MG63 (cell line): ENCODE data around the gene ATL1. TPM values are rescaled to one million over a fixed set of nuclear protein-coding genes. Genes with fewer than 3 reads are reported as not detected.

Experiments used
- DNase-seq: peaks from one replicate; pipeline ENCODE4 v3.0.0-alpha.2; 2020
- H3K27me3 ChIP-seq: fragments of 250-450 bp; sonication (Bioruptor Pico); 2 replicates; pipeline ENCODE4 v1.5.1; 2020; ENCODE audit warnings: mild to moderate bottlenecking, moderate library complexity
- H3K36me3 ChIP-seq: fragments of 250-450 bp; sonication (Bioruptor Pico); 2 replicates; pipeline ENCODE4 v1.5.1; 2020; ENCODE audit warnings: mild to moderate bottlenecking, moderate library complexity
- H3K4me3 ChIP-seq: fragments of 250-450 bp; sonication (Bioruptor Pico); 2 replicates; pipeline ENCODE4 v1.5.1; 2020; ENCODE audit warnings: mild to moderate bottlenecking, moderate library complexity
- H3K9me3 ChIP-seq: fragments of 250-450 bp; sonication (Bioruptor Pico); 2 replicates; pipeline ENCODE4 v1.5.1; 2020; ENCODE audit warnings: mild to moderate bottlenecking, moderate library complexity
- total RNA-seq: library from RNA; depleted of rRNA; stranded (reverse); fragments of >200 nt; shearing (Covaris generic); gene quantifications from 2 replicates; pipeline ENCODE4 v1.2.3, GENCODE V29; 2014; ENCODE audit warnings: low replicate concordance

ATL1 gene
- total RNA-seq, 1 experiment from 2014 or later = not detected

- DNase-seq = no peak
- Histone ChIP-seq H3K4me3 (no peak overlapping the region), H3K36me3 (no peaks in the 10 kb centered on the region), H3K27me3 (no peaks in the 10 kb centered on the region), H3K9me3 (peaks cover 6% of the 10 kb centered on the region; the same call in 1 of the 2 replicates)
Observed at GRCh38 chr14:50569714-50570274, 9.8 kb downstream of the ATL1 start.

- H3K36me3 ChIP-seq = no peaks in the 10 kb centered on the region
- H3K27me3 ChIP-seq = no peaks in the 10 kb centered on the region
- DNase-seq = no peak
- no peak overlapping the region for H3K4me3 ChIP-seq
- peaks cover 6% of the 10 kb centered on the region; the same call in 1 of the 2 replicates for H3K9me3 ChIP-seq
Observed at GRCh38 chr14:50573862-50574261, 13.9 kb downstream of the ATL1 start.

GRCh38 chr14:50575769-50576168 is 15.8 kb downstream of the ATL1 start:
- Histone ChIP-seq H3K4me3 (no peak overlapping the region), H3K27me3 (no peaks in the 10 kb centered on the region), H3K36me3 (no peaks in the 10 kb centered on the region), H3K9me3 (no peaks in the 10 kb centered on the region)
- DNase-seq = no peak

- Histone ChIP-seq H3K4me3 (no peak overlapping the region), H3K36me3 (no peaks in the 10 kb centered on the region), H3K27me3 (peaks cover 3% of the 10 kb centered on the region; the same call in 1 of the 2 replicates), H3K9me3 (no peaks in the 10 kb centered on the region)
- no peak for DNase-seq
Observed at GRCh38 chr14:50577982-50578381, 18.0 kb downstream of the ATL1 start.

- no peak for DNase-seq
- Histone ChIP-seq H3K4me3 (no peak overlapping the region), H3K36me3 (no peaks in the 10 kb centered on the region), H3K27me3 (peaks cover 3% of the 10 kb centered on the region; the same call in 1 of the 2 replicates), H3K9me3 (no peaks in the 10 kb centered on the region)
Observed at GRCh38 chr14:50578433-50578832, 18.5 kb downstream of the ATL1 start.

GRCh38 chr14:50590464-50590863 is 30.5 kb downstream of the ATL1 start:
- Histone ChIP-seq H3K36me3 (no peaks in the 10 kb centered on the region), H3K9me3 (no peaks in the 10 kb centered on the region), H3K27me3 (no peaks in the 10 kb centered on the region), H3K4me3 (no peak overlapping the region)
- DNase-seq = no peak

- H3K9me3 ChIP-seq = no peaks in the 10 kb centered on the region
- no peaks in the 10 kb centered on the region for H3K36me3 ChIP-seq
- DNase-seq = no peak
- H3K27me3 ChIP-seq = no peaks in the 10 kb centered on the region
- H3K4me3 ChIP-seq = no peak overlapping the region
Observed at GRCh38 chr14:50594577-50595316, 34.8 kb downstream of the ATL1 start.

GRCh38 chr14:50598765-50599164 is 38.8 kb downstream of the ATL1 start:
- DNase-seq = no peak
- Histone ChIP-seq H3K36me3 (no peaks in the 10 kb centered on the region), H3K4me3 (no peak overlapping the region), H3K9me3 (no peaks in the 10 kb centered on the region), H3K27me3 (no peaks in the 10 kb centered on the region)

GRCh38 chr14:50599700-50600444 is 39.9 kb downstream of the ATL1 start:
- H3K4me3 ChIP-seq = no peak overlapping the region
- no peak for DNase-seq
- no peaks in the 10 kb centered on the region for H3K27me3 ChIP-seq
- no peaks in the 10 kb centered on the region for H3K9me3 ChIP-seq
- H3K36me3 ChIP-seq = no peaks in the 10 kb centered on the region

GRCh38 chr14:50600849-50601248 is 40.9 kb downstream of the ATL1 start:
- Histone ChIP-seq H3K27me3 (no peaks in the 10 kb centered on the region), H3K4me3 (no peak overlapping the region), H3K9me3 (no peaks in the 10 kb centered on the region), H3K36me3 (no peaks in the 10 kb centered on the region)
- no peak for DNase-seq

GRCh38 chr14:50601394-50601793 is 41.4 kb downstream of the ATL1 start:
- H3K9me3 ChIP-seq = no peaks in the 10 kb centered on the region
- no peak overlapping the region for H3K4me3 ChIP-seq
- no peaks in the 10 kb centered on the region for H3K27me3 ChIP-seq
- DNase-seq = no peak
- H3K36me3 ChIP-seq = no peaks in the 10 kb centered on the region

GRCh38 chr14:50602035-50602434 is 42.1 kb downstream of the ATL1 start:
- Histone ChIP-seq H3K36me3 (no peaks in the 10 kb centered on the region), H3K9me3 (no peaks in the 10 kb centered on the region), H3K4me3 (no peak overlapping the region), H3K27me3 (no peaks in the 10 kb centered on the region)
- DNase-seq = no peak

- H3K4me3 ChIP-seq = no peak overlapping the region
- no peaks in the 10 kb centered on the region for H3K27me3 ChIP-seq
- H3K36me3 ChIP-seq = no peaks in the 10 kb centered on the region
- DNase-seq = no peak
- no peaks in the 10 kb centered on the region for H3K9me3 ChIP-seq
Observed at GRCh38 chr14:50603565-50603964, 43.6 kb downstream of the ATL1 start.

- no peaks in the 10 kb centered on the region for H3K36me3 ChIP-seq
- H3K27me3 ChIP-seq = no peaks in the 10 kb centered on the region
- no peak overlapping the region for H3K4me3 ChIP-seq
- no peaks in the 10 kb centered on the region for H3K9me3 ChIP-seq
- no peak for DNase-seq
Observed at GRCh38 chr14:50605766-50606165, 45.8 kb downstream of the ATL1 start.

- Histone ChIP-seq H3K4me3 (no peak overlapping the region), H3K9me3 (no peaks in the 10 kb centered on the region), H3K27me3 (no peaks in the 10 kb centered on the region), H3K36me3 (no peaks in the 10 kb centered on the region)
- no peak for DNase-seq
Observed at GRCh38 chr14:50606468-50606867, 46.5 kb downstream of the ATL1 start.

- peak; percentile 41 for DNase-seq
- Histone ChIP-seq H3K27me3 (no peaks in the 10 kb centered on the region), H3K36me3 (no peaks in the 10 kb centered on the region), H3K9me3 (no peaks in the 10 kb centered on the region), H3K4me3 (no peak overlapping the region)
Observed at GRCh38 chr14:50607181-50607580, 47.2 kb downstream of the ATL1 start.

GRCh38 chr14:50607761-50608160 is 47.8 kb downstream of the ATL1 start:
- DNase-seq = no peak
- no peaks in the 10 kb centered on the region for H3K9me3 ChIP-seq
- no peaks in the 10 kb centered on the region for H3K27me3 ChIP-seq
- H3K4me3 ChIP-seq = no peak overlapping the region
- H3K36me3 ChIP-seq = no peaks in the 10 kb centered on the region
